CD14-positive monocyte (primary cell): Measurements from ENCODE around the gene GPI. TPM values are rescaled to one million over a fixed set of nuclear protein-coding genes. Genes with fewer than 3 reads are reported as not detected.

Experiments used
- DNase-seq, 3 donors: peaks; one replicate each; pipeline ENCODE4 v3.0.0-alpha.2; 2011 to 2022
- H2AFZ ChIP-seq: 2 replicates; pipeline ENCODE4 v1.6.0; 2012; ENCODE audit warnings: mild to moderate bottlenecking, low read depth, low read length, inconsistent platforms; ENCODE audit not compliant: insufficient read depth, poor library complexity, severe bottlenecking
- H3K27ac ChIP-seq, 2 donors: 1 replicate in 1 of 2; 2 replicates in 1 of 2; pipeline ENCODE4 v1.5.1; 2012 to 2013; ENCODE audit warnings: low read length in 2 of 2, control low read depth in 1 of 2, inconsistent platforms in 1 of 2, low read depth in 1 of 2, mild to moderate bottlenecking in 1 of 2
- H3K27me3 ChIP-seq, 2 donors: one replicate each; pipeline versions ENCODE4 v1.6.0 to v1.6.1; 2011 to 2013; ENCODE audit warnings: low read length in 2 of 2; ENCODE audit not compliant: control insufficient read depth in 2 of 2, insufficient read depth in 2 of 2
- H3K36me3 ChIP-seq, 2 donors: replicated peaks in 1 of 2; 1 replicate in 1 of 2; 2 replicates in 1 of 2; pipeline versions ENCODE4 v1.5.1 to v1.6.1; 2012 to 2013; ENCODE audit warnings: low read length in 2 of 2, control low read depth in 1 of 2, inconsistent platforms in 1 of 2, mild to moderate bottlenecking in 1 of 2; ENCODE audit not compliant: insufficient read depth in 2 of 2, control insufficient read depth in 1 of 2
- H3K4me1 ChIP-seq, 2 donors: 1 replicate in 1 of 2; 2 replicates in 1 of 2; pipeline versions ENCODE4 v1.5.1 to v1.6.1; 2012 to 2013; ENCODE audit warnings: low read length in 2 of 2, control low read depth in 1 of 2, inconsistent platforms in 1 of 2, mild to moderate bottlenecking in 1 of 2, moderate library complexity in 1 of 2; ENCODE audit not compliant: insufficient read depth in 2 of 2, control insufficient read depth in 1 of 2
- H3K4me2 ChIP-seq: replicated peaks from 2 replicates; pipeline ENCODE3; 2012; ENCODE audit warnings: low read length, moderate library complexity, mild to moderate bottlenecking; ENCODE audit not compliant: poor library complexity, severe bottlenecking; ENCODE audit errors: extremely low read depth
- H3K4me3 ChIP-seq, 3 experiments: fragments of 200-600 bp in 1 of 3; sonication (generic) in 1 of 3; replicated peaks in 1 of 3; 1 replicate in 2 of 3; 2 replicates in 1 of 3; pipeline ENCODE4 v1.5.1; 2011 to 2013; ENCODE audit warnings: low read length in 3 of 3, mild to moderate bottlenecking in 3 of 3, control low read depth in 2 of 3, low read depth in 2 of 3, inconsistent platforms in 1 of 3, moderate library complexity in 1 of 3
- H3K79me2 ChIP-seq: 2 replicates; pipeline ENCODE4 v1.6.0; 2012; ENCODE audit warnings: mild to moderate bottlenecking, control low read depth, inconsistent platforms, low read length, moderate library complexity; ENCODE audit not compliant: insufficient read depth
- H3K9ac ChIP-seq: 2 replicates; pipeline ENCODE4 v1.6.0; 2017; ENCODE audit warnings: low read length, mild to moderate bottlenecking; ENCODE audit not compliant: insufficient read depth, poor library complexity, severe bottlenecking
- H3K9me3 ChIP-seq, 2 donors: replicated peaks in 1 of 2; 1 replicate in 1 of 2; 2 replicates in 1 of 2; pipeline versions ENCODE4 v1.5.1 to v1.6.1; 2012 to 2013; ENCODE audit warnings: low read length in 2 of 2, control low read depth in 1 of 2; ENCODE audit not compliant: control insufficient read depth in 1 of 2, insufficient read depth in 1 of 2
- H4K20me1 ChIP-seq: 2 replicates; pipeline ENCODE4 v1.6.0; 2012; ENCODE audit warnings: mild to moderate bottlenecking, low read length, control low read depth, moderate library complexity; ENCODE audit not compliant: insufficient read depth
- H3K27ac Mint-ChIP-seq, 7 donors: one replicate each; pipeline ENCODE4 v1.8.0; 2020; ENCODE audit warnings: mild to moderate bottlenecking in 7 of 7, mixed read lengths in 7 of 7, moderate library complexity in 6 of 7, inconsistent platforms in 2 of 7
- H3K27me3 Mint-ChIP-seq, 3 donors: one replicate each; pipeline ENCODE4 v1.8.0; 2021 to 2022; ENCODE audit warnings: low read depth in 3 of 3, mild to moderate bottlenecking in 3 of 3, mixed read lengths in 3 of 3, moderate library complexity in 3 of 3, inconsistent platforms in 1 of 3
- H3K36me3 Mint-ChIP-seq, 2 donors: one replicate each; pipeline ENCODE4 v1.8.0; 2020; ENCODE audit warnings: mixed read lengths in 2 of 2, inconsistent platforms in 1 of 2, mild to moderate bottlenecking in 1 of 2
- H3K4me1 Mint-ChIP-seq: one replicate; pipeline ENCODE4 v1.8.0; 2020; ENCODE audit warnings: mild to moderate bottlenecking, mixed read lengths
- H3K4me3 Mint-ChIP-seq, 2 donors: one replicate each; pipeline ENCODE4 v1.8.0; 2020; ENCODE audit warnings: mild to moderate bottlenecking in 2 of 2, mixed read lengths in 2 of 2, moderate library complexity in 1 of 2
- H3K9me3 Mint-ChIP-seq, 7 donors: one replicate each; pipeline ENCODE4 v1.8.0; 2020 to 2022; ENCODE audit warnings: mixed read lengths in 7 of 7, mild to moderate bottlenecking in 6 of 7, moderate library complexity in 6 of 7, inconsistent platforms in 2 of 7
- WGBS: methylation state at CpG from one replicate; pipeline ENCODE4 v1.1.5; 2013; ENCODE audit warnings: missing lambda C conversion rate; ENCODE audit not compliant: insufficient coverage; 5-methylcytosine and 5-hydroxymethylcytosine counted together
- intact Hi-C, 2 donors: fragments of 100-400 bp; cut with micrococcal nuclease; formaldehyde crosslinking; loops; one replicate each; pipeline versions ENCODE4 v1.15.0 to v1.15.1; 2023
- polyA plus RNA-seq, 3 donors: library from polyadenylated mRNA; depleted of rRNA in 1 of 3; unstranded in 2 of 3; stranded (reverse) in 1 of 3; fragments of 300-500 nt in 2 of 3; fragments of >200 nt in 1 of 3; fragmentation: Illumina TruSeq in 2 of 3; gene quantifications; 1 replicate in 2 of 3; 2 replicates in 1 of 3; pipeline ENCODE4 v1.2.3, GENCODE V29; 2012 to 2021
- TF ChIP-seq, protein P1 (sequence below): fragments of 200-600 bp; IDR thresholded peaks from one replicate; pipeline ENCODE4 v1.8.0; 2022; ENCODE audit warnings: antibody characterized with exemption, mild to moderate bottlenecking

Gene GPI
- polyA plus RNA-seq, 3 donors = 81.2 to 107 (median 95.3) TPM

- Histone ChIP-seq H3K9ac (no peak overlapping the region), H4K20me1 (no peaks in the 10 kb centered on the region), H3K4me1 (no peaks in the 10 kb centered on the region), H3K27ac (no peak overlapping the region), H3K36me3 (peaks cover 0 to 16% of the 10 kb centered on the region in 2 donors), H3K9me3 (no peaks in the 10 kb centered on the region), H3K79me2 (no peaks in the 10 kb centered on the region), H3K4me3 (no peak overlapping the region), H3K27me3 (no peaks in the 10 kb centered on the region), H2AFZ (no peak overlapping the region), H3K4me2 (no peak overlapping the region)
- peaks cover 0 to 2% (median 0%) of the 10 kb centered on the region in 7 donors for H3K9me3 Mint-ChIP-seq
- peaks cover 26 to 34% of the 10 kb centered on the region in 2 donors for H3K36me3 Mint-ChIP-seq
- no peaks in the 10 kb centered on the region for H3K4me1 Mint-ChIP-seq
- H3K27me3 Mint-ChIP-seq = peaks cover 0 to 7% (median 4%) of the 10 kb centered on the region in 3 donors
- intact Hi-C loops = no loop called here
- TF ChIP-seq, protein P1, sequence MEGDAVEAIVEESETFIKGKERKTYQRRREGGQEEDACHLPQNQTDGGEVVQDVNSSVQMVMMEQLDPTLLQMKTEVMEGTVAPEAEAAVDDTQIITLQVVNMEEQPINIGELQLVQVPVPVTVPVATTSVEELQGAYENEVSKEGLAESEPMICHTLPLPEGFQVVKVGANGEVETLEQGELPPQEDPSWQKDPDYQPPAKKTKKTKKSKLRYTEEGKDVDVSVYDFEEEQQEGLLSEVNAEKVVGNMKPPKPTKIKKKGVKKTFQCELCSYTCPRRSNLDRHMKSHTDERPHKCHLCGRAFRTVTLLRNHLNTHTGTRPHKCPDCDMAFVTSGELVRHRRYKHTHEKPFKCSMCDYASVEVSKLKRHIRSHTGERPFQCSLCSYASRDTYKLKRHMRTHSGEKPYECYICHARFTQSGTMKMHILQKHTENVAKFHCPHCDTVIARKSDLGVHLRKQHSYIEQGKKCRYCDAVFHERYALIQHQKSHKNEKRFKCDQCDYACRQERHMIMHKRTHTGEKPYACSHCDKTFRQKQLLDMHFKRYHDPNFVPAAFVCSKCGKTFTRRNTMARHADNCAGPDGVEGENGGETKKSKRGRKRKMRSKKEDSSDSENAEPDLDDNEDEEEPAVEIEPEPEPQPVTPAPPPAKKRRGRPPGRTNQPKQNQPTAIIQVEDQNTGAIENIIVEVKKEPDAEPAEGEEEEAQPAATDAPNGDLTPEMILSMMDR = no peak
- no peak for DNase-seq
- no peak overlapping the region for H3K4me3 Mint-ChIP-seq
- WGBS = 97% methylated on average over 8 of the region's 15 CpGs
- no peak overlapping the region for H3K27ac Mint-ChIP-seq
Observed at GRCh38 chr19:34327851-34328250, 37.1 kb upstream of the GPI start.

- Mint-ChIP-seq H3K9me3 (no peaks in the 10 kb centered on the region), H3K27me3 (peaks cover 0 to 7% (median 4%) of the 10 kb centered on the region in 3 donors), H3K4me1 (no peaks in the 10 kb centered on the region), H3K36me3 (peaks cover 29 to 37% of the 10 kb centered on the region in 2 donors), H3K4me3 (no peak overlapping the region), H3K27ac (no peak overlapping the region)
- TF ChIP-seq, protein P1 = no peak
- no peaks in the 10 kb centered on the region for H3K27me3 ChIP-seq
- no peak overlapping the region for H3K9ac ChIP-seq
- no peaks in the 10 kb centered on the region for H3K4me1 ChIP-seq
- no peak overlapping the region for H2AFZ ChIP-seq
- H4K20me1 ChIP-seq = no peaks in the 10 kb centered on the region
- DNase-seq = no peak
- no peak overlapping the region for H3K4me3 ChIP-seq
- intact Hi-C loops = no loop called here
- H3K36me3 ChIP-seq = peaks cover 0 to 23% of the 10 kb centered on the region in 2 donors
- no peaks in the 10 kb centered on the region for H3K9me3 ChIP-seq
- no peak overlapping the region for H3K27ac ChIP-seq
- H3K4me2 ChIP-seq = no peak overlapping the region
- no peaks in the 10 kb centered on the region for H3K79me2 ChIP-seq
- WGBS = no CpG with 5 or more reads among the region's 1 CpG
Observed at GRCh38 chr19:34328982-34329381, 36.0 kb upstream of the GPI start.
